Renal cortex interstitium (tissue), 11 donors: ENCODE data around the gene UBE2L3. TPM values are rescaled to one million over a fixed set of nuclear protein-coding genes. Genes with fewer than 3 reads are reported as not detected.

Experiments used
- DNase-seq, 11 donors: peaks; one replicate each; pipeline ENCODE4 v3.0.0-alpha.2; 2013; ENCODE audit warnings: low read depth in 9 of 11, low spot score in 4 of 11; ENCODE audit errors: extremely low read depth in 1 of 11
- polyA plus RNA-seq, 3 donors: library from polyadenylated mRNA; unstranded; fragments of 120-200 nt; gene quantifications; one replicate each; pipeline ENCODE4 v1.2.1, GENCODE V29; 2013; ENCODE audit not compliant: insufficient read length in 3 of 3

Gene UBE2L3
- polyA plus RNA-seq, 3 donors = 51.4 to 56.3 (median 55.9) TPM

- no peak for DNase-seq
Measured at GRCh38 chr22:21652547-21653545, 85.3 kb downstream of the UBE2L3 start.

GRCh38 chr22:21657020-21657359 is 89.5 kb downstream of the UBE2L3 start:
- DNase-seq = no peak

GRCh38 chr22:21657360-21658032 is 90.0 kb downstream of the UBE2L3 start:
- peak in 3 of 11 donors; percentile 36 to 71 (median 68) for DNase-seq

- no peak for DNase-seq
Measured at GRCh38 chr22:21659864-21660525, 92.5 kb downstream of the UBE2L3 start.

GRCh38 chr22:21660904-21661303 is 93.4 kb downstream of the UBE2L3 start:
- DNase-seq = no peak

- no peak for DNase-seq
Measured at GRCh38 chr22:21661991-21662390, 94.5 kb downstream of the UBE2L3 start.

GRCh38 chr22:21663738-21664137 is 96.2 kb downstream of the UBE2L3 start:
- no peak for DNase-seq

GRCh38 chr22:21665047-21665851 is 97.7 kb downstream of the UBE2L3 start:
- no peak for DNase-seq

- DNase-seq = no peak
Measured at GRCh38 chr22:21666786-21667185, 99.3 kb downstream of the UBE2L3 start.

- no peak for DNase-seq
Measured at GRCh38 chr22:21669026-21669425, 101.5 kb downstream of the UBE2L3 start.

- DNase-seq = no peak
Measured at GRCh38 chr22:21672107-21672629, 104.7 kb downstream of the UBE2L3 start.

Other genes starting within 250 kb of the UBE2L3 start
- not detected for gene RIMBP3B, start 184.0 kb upstream of the UBE2L3 start, polyA plus RNA-seq
- 10 to 100 TPM in 2 of 3 donors, 1 to 10 TPM in 1; 9.1 to 11.8 (median 10.3) TPM for gene HIC2, start 150.3 kb upstream of the UBE2L3 start, polyA plus RNA-seq
- gene TMEM191C, start 100.3 kb upstream of the UBE2L3 start, polyA plus RNA-seq = 1 to 10 TPM; 1.2 to 2.7 (median 1.4) TPM
- gene RIMBP3C, start 16.3 kb upstream of the UBE2L3 start, polyA plus RNA-seq = under 1 TPM; 0.19 to 0.52 (median 0.30) TPM
- gene YDJC, start 62.3 kb downstream of the UBE2L3 start, polyA plus RNA-seq = 10 to 100 TPM; 10.1 to 16.4 (median 15.9) TPM
- 1 to 10 TPM in 1 of 3 donors, under 1 TPM in 2; 0.25 to 1.1 (median 0.69) TPM for gene CCDC116, start 65.0 kb downstream of the UBE2L3 start, polyA plus RNA-seq
- 10 to 100 TPM; 12.8 to 25.3 (median 23.5) TPM for gene SDF2L1, start 74.6 kb downstream of the UBE2L3 start, polyA plus RNA-seq
- gene PPIL2, start 98.3 kb downstream of the UBE2L3 start, polyA plus RNA-seq = 10 to 100 TPM; 34.9 to 48.8 (median 41.5) TPM
- gene YPEL1, start 168.1 kb downstream of the UBE2L3 start, polyA plus RNA-seq = 10 to 100 TPM; 15.1 to 16.5 (median 16.3) TPM